DMS53 treated with DMSO at 0.1 percent for 48 hours (cell line): ENCODE data around the gene SPATA20.

Experiments used
- DNase-seq: peaks from one replicate; lab custom pipeline; 2025; ENCODE audit not compliant: unreplicated experiment; lab: John Stamatoyannopoulos, UW

The SPATA20 gene

DNA sequence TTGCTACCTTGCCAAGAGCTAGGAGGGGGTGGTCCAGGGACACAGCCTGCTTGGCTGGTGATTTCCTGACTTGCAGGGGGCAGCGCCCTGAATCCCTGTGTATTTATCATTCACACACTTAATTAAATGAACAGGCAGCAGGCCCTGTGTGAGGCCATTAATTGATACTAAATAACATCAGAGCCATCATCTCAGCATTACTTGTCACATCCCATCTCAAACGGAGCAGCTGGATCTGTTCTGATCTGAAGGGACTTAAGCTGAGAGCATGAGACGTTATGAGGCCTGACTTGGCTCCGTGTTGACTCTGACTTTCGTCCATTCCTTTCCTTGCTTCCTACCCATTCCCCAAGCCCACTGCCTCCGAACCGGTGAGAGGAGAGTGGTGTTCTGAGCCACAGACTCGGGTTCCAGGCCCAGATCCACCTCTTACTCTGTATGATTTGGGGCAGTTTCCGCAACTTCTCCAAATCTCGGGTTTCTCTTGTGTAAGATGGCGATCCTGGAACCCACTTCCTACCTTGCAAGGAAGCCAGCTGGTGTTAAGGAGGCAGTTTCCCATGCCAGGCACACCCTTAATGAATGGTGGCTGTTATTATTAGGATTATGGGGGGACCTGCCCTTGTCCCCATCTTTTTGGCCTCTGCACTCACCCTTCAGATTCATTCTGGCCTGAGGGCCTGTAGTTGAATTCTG is 47.3 kb downstream of the SPATA20 start:
- no peak for DNase-seq

- no peak for DNase-seq
These were observed 47.9 kb downstream of the SPATA20 start for GRCh38 chr17:50594892-50595291.

DNA sequence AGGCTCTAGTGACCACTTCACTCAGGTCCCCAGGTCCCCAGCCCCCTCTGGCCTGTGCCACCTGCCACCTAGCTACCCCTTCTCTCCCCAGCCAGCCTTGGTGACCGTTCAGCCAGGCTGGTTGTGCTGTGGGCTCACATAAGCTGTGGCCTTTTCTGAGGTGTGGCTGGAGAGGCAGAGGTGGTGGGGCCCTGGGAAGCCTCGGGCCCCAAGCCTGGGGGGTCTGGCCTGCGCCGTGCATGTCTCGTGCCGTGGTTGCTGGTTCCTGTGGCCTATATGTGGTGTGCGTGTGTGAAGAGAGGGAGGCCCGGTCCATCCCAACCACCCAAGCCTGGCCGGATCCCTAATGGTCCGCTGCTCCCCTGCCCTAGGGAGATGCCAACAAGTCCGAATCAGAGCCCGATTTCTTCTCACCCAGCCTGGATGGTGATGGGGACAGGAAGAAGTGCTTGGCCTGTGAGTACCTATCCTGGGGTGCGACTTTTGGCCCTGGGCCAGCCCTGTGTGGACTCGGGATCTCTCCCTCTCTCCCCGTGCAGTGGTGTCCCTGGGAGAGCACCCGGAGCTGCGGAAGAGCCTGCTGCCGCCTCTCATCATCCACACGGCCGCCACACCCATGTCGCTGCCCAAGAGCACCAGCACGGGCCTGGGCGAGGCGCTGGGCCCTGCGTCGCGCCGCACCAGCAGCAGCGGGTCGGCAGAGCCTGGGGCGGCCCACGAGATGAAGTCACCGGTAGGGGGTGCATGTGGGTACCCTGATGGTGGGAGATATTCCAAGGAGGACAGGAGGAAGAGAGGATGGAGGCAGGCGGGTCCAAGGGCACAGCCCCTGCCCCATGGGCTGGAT is 49.4 kb downstream of the SPATA20 start:
- no peak for DNase-seq

DNA sequence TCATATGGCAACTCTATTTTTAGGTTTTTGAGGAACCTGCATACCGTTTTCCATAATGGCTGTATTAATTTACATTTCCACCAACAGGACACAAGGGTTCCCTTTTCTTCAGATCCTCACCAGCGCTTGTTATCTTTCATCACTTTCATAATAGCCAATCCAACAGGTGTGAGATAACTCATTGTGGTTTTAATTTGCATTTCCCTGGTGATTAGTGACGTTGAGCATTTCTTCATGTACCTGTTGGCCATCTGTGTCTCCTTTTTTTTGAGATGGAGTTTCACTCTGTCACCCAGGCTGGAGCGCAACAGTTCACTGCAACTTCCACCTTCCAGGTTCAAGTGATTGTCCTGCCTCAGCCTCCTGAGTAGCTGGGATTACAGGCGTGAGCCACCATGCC is 51.5 kb downstream of the SPATA20 start:
- DNase-seq: no peak

- DNase-seq: no peak
These were observed 52.6 kb downstream of the SPATA20 start for GRCh38 chr17:50599606-50600005.

GRCh38 chr17:50601823-50602375 is 54.9 kb downstream of the SPATA20 start:
- DNase-seq: no peak

DNA sequence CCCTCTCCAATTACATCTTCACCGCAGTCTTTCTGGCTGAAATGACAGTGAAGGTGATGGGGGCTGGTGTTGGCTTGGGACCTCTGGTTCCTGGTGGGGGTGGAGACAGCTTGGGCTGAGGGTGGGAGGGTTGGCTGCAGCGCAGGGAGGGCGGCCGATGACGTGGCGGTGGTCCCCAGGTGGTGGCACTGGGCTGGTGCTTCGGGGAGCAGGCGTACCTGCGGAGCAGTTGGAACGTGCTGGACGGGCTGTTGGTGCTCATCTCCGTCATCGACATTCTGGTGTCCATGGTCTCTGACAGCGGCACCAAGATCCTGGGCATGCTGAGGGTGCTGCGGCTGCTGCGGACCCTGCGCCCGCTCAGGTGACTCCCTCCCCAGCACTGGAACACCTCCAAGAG is 55.9 kb downstream of the SPATA20 start:
- no peak for DNase-seq

GRCh38 chr17:50603340-50603739 is 56.4 kb downstream of the SPATA20 start:
- peak; percentile 82 for DNase-seq

DNA sequence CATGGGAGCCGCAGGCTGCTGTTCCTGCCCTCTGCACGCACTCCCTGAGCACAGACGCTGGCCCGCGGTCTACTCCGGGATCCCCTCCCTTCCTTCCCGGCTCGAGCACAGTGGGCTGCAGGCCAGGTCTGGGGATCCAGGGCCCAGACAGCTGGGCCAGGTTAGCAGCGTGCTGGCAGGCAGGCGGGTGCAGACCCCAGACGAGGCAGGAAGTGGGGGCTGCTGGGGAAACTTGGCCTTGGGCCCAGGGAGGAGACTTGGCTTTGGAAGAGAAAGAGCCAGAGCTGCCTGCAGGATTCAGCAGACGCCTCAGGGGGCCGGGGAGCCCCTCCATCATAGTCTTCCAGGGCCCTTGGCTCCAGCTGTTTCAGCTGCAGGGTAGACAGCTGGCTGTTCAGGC is 57.5 kb downstream of the SPATA20 start:
- no peak for DNase-seq

DNA sequence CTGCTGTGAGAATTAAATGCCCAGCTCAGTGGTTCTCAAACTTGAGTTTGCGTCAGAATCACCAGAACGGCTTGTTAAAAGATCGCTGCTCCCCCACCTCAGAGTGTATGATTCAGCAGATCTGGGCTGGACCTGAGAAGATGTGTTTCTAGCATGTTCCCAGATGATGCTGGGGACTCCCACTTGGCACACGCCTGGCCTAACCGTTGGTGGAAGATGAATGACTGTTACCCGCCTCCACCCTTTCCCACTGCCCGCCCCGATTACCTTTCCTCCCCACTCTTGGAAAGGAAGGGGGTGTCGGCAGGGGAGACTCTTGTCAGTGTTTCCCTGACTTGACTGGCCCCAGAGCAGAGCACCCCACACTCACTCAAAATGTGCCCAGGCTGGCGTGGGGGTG is 58.5 kb downstream of the SPATA20 start:
- DNase-seq: no peak
